ENCODE data around the gene KRAS.

The KRAS gene

DNA sequence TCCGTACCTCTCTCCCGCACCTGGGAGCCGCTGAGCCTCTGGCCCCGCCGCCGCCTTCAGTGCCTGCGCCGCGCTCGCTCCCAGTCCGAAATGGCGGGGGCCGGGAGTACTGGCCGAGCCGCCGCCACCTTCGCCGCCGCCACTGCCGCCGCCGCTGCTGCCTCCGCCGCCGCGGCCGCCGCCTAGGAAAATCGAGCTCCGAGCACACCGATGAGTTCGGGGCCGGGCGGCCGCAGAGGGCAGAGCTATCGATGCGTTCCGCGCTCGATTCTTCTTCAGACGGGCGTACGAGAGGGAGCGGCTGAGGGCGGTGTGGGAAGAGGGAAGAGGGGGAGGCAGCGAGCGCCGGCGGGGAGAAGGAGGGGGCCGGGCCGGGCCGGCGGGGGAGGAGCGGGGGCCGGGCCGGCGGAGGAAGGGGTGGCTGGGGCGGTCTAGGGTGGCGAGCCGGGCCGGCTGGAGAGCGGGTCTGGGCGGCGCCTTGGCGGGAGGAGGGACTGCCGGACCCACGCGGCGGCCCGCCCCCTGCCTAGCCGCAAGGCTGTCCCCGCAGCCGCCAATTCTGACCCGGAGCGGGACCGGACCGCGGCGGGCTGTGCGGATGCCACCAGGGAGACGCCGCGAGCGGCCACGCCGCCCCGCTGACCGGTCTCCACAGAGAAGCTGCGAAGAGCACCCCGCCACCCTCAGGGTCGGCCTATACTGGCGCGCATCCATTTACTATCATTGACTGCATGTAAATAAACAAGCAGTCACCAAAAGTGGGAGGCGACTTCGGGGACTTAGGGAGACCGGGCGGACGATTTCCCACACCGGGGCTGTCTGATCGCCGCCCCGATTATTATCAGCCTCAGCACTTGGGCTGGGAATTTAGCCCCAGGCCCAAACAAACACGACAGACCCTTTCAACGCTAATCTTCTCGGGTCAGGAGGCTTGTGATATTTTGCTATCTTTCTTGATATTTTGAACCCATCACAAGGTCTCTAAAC, at the start of gene KRAS:
KRAS (minus strand) TSS at position 186 of the 987 bp plus-strand sequence.
- peak; percentile 90 for DNase-seq

DNA sequence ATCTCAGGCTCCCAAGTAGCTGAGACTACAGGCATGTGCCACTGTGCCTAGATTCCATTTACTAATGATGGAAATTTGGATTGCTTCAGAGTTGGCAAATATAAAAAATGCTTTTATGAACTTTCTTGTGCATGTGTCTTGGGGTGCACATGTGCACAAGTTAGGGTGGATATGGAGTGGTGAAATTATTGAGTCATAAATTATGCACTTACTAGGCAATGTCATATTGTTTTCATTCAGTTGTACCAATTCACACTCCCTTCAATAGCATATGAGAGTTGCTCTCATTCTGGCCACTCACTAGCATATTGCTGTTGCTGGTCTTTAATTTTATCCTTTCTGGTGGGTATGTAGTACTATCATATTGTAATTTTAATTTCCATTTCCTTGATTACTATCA, 45.7 kb upstream of the KRAS start:
- DNase-seq, result no peak

DNA sequence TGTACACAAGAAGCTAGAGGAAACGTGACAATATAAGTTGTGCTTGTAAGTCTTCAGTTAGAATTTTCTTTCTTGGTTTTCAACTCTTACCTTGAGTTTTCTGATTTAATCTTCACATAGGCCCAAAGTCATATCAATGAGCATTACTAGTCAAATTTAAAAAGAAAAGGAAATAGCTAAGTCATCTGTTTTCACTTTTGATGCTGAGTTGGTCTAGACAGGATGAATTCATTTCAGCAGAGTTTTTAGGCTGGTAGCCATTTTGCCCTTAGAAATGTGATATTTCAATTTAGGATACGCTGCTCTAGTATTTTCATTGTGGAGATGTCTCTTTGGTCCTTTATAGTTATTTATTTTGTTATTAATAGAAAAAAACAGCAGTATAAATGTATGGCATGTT, 44.6 kb upstream of the KRAS start:
- no peak for DNase-seq

- no peak for DNase-seq
Measured at GRCh38 chr12:25293653-25294052, 42.9 kb upstream of the KRAS start.

GRCh38 chr12:25292810-25293221, 42.1 kb upstream of the KRAS start:
- DNase-seq, result peak; percentile 41

- DNase-seq, result no peak
Measured at GRCh38 chr12:25287610-25288009, 36.9 kb upstream of the KRAS start.

GRCh38 chr12:25286837-25287236, 36.1 kb upstream of the KRAS start:
- no peak for DNase-seq

GRCh38 chr12:25284024-25284423, 33.3 kb upstream of the KRAS start:
- no peak for DNase-seq

- DNase-seq, result no peak
Measured at GRCh38 chr12:25283006-25283405, 32.3 kb upstream of the KRAS start.

- DNase-seq, result no peak
Measured at GRCh38 chr12:25280082-25280481, 29.4 kb upstream of the KRAS start.

DNA sequence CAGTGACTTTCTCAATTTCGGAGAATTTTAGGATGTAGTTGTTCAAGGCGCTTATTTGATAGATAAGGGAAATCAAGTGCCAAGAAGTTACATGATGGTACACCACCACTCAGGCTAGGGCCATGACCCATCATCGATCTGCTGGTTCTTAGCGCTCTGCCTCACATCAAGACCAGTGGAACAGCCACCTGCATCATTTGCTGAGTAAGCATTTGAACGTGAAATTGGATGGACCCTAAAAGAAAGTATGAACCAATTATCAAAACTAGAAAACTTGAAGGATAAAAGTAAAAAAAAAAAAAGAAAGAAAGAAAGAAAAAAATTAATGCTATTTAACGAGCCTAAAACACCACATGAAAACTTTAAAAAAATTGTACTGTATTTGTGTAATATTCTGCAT, 27.5 kb upstream of the KRAS start:
- no peak for DNase-seq

- DNase-seq, result peak; percentile 82
Measured at GRCh38 chr12:25276199-25276937, 25.6 kb upstream of the KRAS start.

DNA sequence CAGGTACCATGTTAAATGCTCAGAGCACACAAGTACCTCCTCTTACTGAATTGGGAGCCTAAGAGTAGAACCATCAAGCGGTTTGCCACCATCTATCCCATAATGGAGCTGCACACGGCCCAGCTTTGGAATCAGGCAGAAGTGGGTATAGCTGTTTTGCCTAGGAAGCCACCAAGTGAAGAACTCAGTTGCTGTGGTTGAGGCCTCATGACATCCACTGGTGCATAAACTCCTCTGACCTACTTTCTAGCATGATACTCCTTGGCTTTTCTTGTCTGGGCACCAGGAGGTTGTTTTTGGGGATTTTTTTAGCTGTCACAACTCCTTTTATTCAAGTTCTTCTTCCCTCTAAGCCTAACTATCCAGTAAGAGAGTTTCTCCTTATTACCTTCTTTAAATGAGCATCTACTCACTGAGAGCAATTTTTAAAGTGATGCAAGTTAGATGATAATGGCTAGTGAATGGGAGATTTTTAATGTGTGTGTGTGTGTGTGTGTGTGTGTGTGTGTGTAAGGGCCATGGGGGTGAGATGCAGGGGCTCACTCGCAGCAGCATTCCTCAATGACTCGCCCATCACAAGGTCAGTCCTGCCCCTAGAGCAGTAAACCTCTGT, 20.9 kb upstream of the KRAS start:
- DNase-seq, result no peak

GRCh38 chr12:25269701-25270100, 19.0 kb upstream of the KRAS start:
- DNase-seq, result no peak

DNA sequence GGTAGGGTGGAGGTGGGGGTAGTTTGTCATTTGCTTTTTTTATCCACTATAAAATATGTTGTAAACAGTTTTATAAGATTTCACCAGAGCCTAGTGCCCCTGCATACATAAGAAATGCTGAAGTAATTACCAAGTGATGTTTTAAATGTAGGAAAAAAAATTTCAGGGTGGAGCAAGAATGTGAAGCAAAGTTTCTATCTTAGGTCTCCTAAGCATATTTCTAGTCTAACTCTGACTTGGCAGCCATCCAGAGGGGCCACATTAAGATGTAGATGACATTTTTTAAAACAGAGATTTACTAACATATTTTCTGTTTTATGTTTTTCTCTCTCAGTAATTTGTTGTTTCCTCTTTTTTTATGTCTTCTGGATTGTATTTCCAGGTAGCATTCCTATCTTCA, 15.8 kb upstream of the KRAS start:
- no peak for DNase-seq

DNA sequence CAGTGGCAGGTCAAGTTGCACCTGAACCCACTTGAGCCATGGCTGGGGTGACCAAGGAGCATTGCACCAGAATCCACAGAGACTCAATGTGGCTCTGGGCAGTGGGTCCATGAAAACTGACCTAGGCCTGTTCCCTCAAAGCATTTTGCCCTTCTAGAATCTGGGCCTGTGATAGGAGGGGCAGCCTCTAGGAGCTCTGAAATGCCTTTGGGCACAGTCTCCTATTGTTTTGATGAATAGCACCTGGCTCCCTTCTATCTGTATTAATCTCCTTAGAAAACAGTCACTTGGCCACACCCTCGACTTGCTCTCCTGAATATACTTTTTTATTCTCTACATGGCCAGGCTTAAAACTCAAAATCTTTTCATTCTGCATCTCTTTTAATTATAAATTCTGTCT, 14.1 kb upstream of the KRAS start:
- no peak for DNase-seq

DNA sequence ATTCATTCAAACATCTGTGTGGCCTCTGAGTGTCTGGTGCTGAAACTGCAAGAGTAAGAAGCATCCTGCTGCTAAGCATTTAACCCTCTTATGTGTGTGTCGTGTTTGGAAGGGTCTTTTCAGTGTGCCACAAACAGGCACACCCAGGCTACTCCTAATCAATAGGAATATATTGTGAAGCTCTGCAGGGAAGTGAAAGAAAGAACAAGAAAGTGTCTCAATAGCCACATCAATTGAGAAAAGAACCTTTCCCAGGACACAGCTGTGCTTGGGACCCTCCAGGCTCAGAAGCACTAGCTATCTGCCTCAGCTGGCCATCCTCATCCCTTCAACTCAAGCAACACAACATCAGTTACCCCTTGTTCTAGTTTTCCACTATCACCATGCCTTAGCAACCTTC, 13.4 kb upstream of the KRAS start:
- no peak for DNase-seq

GRCh38 chr12:25263594-25263993, 12.9 kb upstream of the KRAS start:
- DNase-seq, result no peak

DNA sequence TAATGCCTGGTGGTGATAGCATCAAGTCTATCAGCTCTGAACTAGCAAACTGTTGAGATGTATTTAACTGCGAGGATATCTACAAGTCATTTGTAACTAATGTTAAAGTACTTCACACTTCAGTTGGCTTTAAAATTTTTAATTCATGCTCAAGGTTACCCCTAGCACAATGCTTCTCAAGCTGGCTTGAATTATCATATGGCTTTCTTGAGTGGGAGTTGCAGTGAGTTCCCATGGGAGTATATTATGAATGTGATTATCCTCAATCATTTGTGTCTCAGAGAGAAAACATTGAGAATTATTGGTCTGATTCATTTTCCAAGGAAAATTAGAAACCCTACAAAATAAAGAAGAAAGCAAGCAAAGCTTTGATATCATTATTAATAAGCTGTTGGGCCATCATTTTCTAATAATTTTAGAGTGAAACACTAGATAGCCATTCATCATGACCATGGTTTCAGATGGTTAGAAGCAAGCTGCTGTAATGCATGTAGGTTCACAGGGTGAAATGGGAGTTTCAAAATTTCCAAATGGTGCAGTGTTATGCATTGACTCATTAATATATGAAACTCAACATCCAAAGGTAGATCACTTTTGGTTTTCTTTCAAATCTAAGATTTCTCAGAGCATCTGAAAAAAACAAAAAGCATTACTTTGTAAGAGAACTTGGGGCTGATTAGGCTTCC, 11.8 kb upstream of the KRAS start:
- DNase-seq, result no peak

GRCh38 chr12:25257590-25258324, 7.0 kb upstream of the KRAS start:
- no peak for DNase-seq

DNA sequence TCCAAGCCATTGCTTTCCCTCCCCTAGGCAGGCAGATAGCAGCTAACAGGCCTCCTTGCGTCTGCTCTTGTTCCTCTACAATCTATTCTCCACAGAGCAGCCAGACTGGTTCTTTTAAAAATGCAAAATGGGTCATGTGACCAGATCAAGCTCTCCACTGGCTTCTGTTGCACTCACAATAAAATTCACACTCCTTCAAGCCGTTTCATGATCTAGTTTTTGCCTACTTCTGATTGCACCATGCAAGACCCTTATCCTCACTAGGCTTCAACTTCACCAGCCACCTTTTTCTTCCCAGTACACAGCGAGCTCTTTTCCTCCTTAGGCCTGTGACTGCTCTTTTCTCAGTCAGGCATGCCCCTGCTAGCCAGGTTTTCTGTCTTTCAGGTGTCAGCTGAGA, 6.1 kb upstream of the KRAS start:
- DNase-seq, result no peak

GRCh38 chr12:25256005-25256404, 5.3 kb upstream of the KRAS start:
- no peak for DNase-seq

Data from stimulated activated CD8-positive, alpha-beta memory T cell treated with anti-CD3 and anti-CD28 coated beads, Interleukin-4, amount 100 ng/mL, for 48 hours (primary cell).